HG03439 (cell line): ENCODE results near the gene PHACTR2.

Experiments used
- ATAC-seq: cut with Tn5 transposase; IDR thresholded peaks from one replicate; pipeline ENCODE4 v1.9.1; 2021; ENCODE audit warnings: mild to moderate bottlenecking, moderate library complexity; ENCODE audit not compliant: unreplicated experiment

The PHACTR2 gene

DNA sequence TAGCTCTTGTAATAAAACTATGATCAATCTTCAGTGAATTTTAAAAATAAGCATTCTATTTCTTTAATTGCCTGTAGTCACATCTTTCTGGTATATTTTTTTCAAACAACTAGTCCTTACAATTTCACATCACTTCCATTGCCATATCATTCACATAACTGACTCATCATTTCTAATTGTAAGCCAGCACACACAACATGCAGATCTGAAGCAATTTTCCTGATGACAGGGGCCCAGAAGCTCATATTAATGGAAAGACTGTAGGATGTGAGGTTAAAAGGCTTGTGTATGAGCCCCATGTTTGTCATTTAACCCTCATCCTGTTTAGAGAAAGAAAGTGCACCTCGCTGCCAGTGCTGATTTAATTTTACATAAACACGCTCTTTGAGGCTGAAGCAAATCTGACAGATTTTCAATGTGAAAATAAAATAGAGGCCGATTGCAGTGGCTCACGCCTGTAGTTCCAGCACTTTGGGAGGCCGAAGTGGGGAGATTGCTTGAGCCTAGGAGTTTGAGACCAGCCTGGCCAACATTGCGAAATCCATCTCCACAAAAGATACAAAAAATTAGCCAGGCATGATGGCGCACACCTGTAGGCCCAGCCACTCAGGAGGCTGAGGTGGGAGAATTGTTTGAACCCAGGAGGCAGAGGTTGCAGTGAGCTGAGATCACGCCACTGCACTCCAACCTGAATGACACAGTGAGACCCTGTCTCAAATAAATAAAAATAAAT, 125.2 kb downstream of the PHACTR2 start:
- no peak for ATAC-seq

DNA sequence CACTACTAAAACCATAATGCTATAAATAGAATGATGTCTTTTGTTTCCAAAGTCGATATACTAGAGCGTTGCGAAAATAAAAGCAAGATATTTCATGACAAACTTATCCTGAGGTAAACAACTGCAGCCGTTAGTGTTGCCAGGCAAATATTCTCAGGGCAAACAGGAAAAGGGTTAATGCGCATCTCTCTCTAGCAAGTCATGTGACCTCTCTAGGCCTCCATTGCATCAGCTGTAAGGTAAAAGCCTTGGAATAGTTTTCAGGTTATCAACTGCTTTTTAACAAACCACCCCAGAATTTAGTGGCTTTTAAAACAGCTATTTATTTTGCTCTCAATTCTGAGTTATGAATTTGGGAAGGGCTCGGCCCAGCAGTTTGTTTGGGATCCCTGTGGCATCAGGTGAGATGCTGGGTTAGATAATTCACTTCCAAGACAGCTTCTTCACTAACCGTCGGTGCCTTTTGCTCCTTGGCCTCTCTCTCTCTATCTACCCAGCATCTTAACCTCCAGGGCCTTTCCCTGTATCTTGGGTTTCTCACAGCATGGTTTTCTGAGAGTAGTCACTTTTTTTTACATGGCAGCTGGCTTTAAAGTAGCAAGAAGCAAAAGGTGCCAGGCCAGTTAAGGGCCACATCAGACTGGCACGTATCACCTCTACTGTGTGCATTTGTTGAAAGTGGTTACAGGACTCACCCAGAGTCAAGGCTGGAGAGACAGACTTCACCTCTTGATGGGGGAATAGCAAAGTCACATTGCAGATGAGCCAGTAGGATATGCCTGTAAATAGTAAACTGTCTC, 126.2 kb downstream of the PHACTR2 start:
- no peak for ATAC-seq

DNA sequence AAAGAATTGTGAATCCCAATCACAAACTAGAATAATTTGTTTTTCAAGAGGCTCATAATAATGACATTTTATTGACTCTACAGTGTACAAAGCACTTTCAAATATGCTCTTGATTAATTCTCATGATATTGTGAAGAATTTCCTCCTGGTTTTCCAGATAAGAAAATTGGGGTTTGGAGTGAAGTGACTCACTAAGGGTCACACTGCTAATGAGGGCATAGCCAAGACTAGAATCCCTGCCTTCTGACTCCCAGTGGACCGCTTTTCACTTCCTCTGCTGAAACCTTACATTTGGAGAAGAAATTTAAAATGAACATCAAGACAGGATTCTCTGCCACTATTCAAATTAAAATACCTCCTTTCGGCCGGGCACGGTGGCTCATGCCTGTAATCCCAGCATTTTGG, 127.1 kb downstream of the PHACTR2 start:
- no peak for ATAC-seq

DNA sequence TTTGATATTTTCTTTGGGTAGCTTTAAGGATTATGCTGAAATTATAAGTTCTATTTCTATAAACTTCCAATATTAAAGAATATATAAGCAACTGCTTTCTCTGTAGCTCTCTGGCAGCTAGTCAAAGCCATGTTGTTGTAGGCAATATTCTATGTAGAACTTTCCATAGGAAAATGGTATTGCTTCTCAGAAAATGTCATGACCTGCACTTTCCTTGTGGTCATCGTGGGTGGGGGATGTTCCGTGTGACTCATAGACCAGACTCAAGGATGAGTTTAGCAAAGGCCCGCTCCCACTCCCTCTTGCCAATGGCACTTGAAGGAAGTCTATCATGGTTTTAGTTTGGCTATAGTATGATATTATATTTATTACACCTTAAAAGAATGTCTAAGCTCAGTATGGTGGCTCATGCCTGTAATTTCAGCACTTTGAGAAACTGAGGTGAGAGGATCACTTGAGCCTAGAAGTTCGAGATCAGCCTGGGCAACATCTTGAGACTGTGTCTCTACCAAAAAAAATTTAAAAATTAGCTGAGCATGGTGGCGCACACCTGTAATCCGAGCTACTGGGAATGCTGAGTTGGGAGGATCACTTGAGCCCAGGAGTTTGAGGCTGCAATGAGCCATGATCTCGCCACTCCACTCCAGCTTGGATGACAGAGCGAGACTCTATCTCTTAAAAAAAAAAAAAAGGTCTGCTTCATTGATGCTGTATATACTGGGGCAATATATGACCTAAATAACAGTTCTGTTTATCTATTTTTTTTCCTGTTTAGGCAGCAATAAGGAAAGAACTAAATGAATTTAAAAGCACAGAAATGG, 128.7 kb downstream of the PHACTR2 start:
- ATAC-seq: no peak

DNA sequence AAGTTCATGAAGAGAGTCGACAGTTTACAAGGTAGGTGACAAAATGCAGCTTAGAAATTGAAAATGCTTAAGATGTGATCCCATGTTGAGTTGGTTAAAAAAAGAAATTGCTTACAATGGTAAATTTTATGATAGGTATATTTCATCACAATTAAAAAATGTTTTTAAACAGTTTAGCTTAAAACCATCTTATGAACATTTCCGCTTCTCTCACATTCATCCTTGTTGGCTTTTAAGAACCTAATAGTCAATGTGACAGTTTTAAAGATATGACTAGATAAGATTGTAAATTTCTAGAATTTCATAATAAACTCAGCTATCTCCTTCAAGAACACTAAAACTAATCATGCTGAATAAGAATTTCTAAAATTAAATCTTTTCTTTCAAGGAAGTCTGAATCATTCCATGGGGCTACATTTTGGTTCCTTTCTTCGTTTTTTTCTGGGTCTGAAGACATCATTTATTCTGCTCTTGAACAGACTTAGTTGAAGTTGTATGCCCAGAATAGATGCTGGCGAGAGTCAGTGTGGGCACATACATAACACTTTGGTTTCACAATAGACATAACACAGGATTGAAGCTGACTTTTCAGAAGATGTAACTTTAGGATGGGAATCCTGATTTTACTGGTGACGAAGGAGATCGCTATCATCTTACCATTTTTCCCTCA, 129.5 kb downstream of the PHACTR2 start:
- no peak for ATAC-seq

DNA sequence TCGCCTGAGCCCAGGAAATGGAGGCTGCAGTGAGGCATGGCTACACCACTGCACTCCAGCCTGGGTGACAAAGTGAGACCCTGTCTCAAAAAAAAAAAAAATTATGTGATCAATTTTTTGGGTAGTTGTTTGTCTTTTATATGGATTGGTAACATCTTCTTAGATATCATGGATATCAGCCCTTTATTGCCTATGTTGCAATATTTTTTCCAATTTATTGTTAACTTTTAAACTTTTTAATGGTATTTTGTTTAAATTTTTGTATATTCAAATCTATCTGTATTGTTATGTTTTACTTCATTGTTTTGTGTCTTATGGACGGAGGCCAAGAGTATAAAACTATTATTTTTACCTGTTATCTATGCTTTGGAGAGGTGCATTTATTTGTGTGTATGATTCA, 133.0 kb downstream of the PHACTR2 start:
- no peak for ATAC-seq

DNA sequence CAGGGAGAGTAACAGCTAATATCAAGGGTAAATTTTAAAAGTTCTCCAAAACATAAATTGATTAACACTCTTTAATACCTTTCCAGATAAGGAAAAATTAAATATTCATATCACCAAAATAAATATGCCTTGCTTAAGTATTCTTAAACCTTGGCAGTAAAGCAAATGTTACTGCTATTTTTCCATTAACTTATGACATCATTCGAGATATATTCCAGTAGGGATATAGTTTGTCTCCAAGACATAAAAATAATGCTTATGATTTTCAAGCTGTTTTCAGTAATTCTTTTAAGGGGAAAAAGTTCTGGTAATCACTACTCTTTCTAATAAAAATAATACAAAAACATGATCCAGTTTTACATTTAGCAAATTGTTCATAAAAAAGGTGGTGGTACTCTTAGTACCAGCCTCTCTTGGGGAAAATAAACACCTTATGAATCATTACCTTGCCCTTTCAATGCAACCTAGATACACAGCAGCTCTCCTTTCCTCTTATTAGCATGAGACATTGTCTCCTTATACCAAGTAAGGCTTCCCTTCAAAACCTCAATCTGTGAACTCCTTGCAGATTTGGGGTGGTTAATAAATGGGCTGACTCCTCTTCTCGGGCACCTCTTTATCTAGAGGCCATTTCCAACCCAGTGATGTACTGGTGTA, 133.9 kb downstream of the PHACTR2 start:
- ATAC-seq: no peak

DNA sequence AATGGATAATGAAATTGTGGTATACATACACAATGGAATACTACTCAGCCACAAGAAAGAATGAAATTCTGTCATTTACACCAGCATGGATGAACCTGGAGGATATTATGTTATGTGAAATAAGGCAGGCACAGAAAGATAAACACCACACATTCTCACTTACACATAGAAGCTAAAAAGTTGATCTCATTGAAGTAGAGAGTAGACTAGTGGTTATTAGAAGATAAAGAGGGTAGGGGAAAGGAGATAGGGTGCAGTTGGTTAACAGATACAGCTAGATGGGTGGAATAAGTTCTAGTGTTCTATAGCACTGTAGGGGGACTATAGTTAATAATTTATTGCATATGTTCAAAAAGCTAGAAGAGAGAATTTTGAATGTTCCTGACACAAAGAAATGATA, 139.9 kb downstream of the PHACTR2 start:
- ATAC-seq: no peak

DNA sequence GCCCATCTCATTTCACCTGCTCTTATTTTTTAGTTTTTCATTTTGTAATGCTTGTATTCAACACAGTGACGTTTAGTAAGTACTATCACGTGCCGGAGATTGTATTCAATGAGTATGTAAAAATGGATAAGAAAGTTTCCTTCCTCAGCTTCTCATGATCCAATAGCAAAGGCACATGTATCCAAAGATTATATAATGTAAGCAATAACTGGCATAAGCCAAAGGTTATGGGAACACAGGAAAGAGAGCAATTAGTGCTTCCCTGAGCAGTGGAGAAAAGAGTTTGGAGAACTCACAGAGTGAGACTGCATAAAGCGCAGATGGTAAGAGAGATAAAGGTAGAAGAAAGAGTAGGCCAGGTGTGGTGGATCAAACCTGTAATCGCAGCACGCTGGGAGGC, 143.6 kb downstream of the PHACTR2 start:
- no peak for ATAC-seq

DNA sequence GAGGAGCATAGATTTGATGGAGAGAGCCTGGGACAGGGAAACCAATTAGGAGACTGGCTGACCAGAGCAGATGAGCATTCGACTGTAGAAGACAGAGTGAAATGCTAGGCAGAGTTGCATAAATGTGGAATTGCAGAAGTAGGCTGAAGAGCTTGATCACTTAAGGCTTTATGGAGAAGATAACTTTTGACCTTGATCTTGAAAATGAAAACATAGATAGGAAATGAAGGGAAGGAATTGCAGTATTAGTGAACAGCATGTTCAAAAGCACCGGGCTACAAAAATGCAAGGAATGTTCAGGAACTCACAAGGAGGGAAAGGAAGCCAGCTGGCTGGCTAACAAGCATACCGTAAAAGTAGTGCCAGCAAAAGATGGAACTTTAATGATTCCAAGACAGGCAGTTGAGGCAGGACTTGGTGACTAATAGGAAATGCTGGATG, 144.8 kb downstream of the PHACTR2 start:
- no peak for ATAC-seq

DNA sequence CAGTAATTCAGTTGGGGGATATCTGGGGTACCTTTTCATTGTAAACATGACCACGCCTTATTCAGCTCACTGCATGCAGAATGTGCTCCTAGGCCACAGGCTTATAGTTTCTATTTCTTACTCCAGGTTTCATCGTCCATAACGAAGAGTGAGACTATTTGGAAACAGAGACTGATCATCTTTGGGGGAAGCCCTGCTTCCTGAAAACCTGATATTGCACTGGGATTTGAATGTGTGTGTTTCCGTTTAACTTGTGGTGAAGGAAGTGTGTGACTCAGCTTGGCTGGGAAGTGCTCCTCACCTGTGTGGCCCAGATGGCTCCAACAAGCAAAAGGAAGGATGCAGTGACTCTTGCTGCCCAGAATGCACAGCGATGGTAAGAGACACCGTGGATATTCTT, 145.8 kb downstream of the PHACTR2 start:
- ATAC-seq: no peak

DNA sequence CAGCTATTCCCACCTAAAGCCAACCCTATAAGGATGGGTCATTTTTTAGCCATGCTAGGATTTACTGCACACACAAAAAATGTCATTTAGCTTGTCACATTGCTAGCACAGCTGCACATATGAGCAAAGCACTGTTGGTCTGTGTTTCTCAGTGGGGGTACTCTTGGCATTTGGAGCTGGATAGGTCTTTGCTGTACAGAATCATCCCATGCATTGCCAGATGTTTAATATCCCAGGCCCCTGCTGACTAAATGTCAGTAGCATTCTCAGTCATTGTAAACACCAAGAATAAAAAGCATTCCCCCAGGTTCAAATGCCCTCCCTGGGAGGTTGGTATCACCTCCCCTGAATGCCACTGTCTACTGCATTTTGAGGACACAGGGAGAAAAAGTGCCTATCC, 150.8 kb downstream of the PHACTR2 start:
- no peak for ATAC-seq

DNA sequence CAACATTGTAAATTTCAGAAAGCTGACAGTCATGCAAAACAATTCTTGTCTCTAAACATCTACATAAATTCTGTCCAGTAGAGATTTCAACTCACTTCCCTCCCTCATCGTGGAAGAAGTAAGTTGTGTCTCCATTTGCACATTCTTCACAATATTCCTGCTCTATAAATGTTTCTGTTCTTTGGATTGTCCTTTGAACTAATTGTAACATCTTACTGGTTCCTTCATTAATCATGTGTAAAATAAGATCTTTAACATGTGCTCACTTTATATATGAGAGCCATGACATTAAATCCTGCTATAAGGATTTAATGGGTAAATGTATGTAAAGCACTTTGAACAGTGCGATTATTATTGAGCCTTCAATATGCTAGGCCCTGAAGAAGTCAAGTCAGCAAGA, 158.4 kb downstream of the PHACTR2 start:
- ATAC-seq: no peak

DNA sequence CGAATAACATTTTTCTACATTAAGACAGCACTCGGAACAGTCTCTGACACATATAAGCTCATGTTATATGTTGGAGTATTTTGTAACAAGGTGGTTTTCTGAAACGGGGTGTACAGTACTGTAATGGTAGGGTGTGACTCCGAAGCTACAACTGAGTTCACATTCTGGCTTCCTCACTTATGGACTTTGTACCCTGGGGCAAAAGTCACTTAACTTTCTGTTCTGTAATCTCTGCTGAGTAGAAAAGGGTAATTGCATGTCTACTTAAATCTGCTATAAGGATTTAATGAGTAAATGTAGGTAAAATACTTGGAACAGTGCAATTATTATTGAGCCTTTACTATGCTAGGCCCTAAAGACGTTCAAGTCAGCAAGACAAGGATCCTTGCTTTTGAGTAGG, 160.6 kb downstream of the PHACTR2 start:
- no peak for ATAC-seq

DNA sequence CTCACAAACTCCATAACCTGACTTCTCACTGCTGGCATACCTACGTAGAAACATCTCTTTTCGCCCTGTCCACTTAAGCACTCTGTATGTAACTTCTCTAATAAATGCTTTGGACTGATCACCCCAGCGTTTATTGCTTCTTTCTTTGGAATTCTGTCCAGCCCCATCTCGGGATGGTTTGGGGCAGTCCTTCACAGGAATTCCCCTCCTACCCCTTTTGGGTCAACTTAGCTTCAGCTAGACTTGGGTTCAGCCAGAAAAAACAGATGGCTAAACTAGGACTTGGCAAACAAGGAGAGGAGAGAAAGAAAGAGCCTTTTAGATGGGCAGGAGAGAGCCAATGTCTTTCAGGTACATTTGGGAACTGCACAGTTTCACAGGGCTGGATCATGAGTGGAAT, 161.4 kb downstream of the PHACTR2 start:
- ATAC-seq: no peak

DNA sequence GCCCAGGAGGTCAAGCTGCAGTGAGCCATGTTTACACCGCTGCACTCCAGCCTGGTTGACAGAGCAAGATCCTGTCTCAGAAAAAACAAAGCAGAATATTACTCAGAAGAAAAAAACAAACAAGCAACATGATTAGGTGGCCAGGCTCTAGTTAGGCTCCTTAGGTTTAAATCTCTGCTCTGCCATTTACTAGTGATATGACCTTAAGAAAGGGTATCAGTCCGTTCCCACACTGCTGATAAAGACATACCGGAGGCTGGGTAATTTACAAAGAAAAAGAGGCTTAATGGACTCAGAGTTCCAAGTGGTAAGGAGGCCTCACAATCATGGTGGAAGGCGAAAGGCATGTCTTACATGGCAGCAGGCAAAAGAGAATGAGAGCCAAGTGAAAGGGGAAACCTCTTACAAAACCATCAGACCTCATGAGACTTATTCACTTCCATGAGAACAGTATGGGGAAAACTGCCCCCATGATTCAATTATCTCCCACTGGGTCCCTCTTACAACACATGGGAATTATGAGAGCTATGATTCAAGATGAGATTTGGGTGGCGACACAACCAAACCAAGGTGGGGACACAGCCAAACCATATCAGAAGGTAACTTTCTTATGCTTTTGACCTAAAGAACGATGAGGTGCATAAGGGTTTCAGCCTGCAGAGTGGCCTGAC, 163.0 kb downstream of the PHACTR2 start:
- no peak for ATAC-seq

DNA sequence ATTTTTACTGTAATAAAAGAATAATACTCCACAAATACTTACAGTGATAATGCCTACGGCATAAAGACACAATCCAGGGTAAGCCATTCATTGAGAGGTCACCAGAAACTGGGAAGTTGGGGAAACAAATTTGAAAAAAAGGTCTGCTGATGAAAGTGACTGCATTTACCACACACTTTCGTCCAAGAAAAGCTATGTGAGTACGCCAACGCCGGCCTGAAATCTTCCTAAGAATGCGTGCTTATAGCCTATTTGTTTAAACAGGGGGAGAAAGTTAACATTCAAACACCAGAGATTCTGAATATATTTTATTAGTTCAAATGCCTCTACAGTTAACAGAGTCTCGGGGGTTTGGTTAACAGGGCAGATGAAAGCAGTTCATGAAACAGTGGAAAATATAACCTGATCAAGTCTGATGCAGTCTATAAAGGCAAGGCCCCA, 164.7 kb downstream of the PHACTR2 start:
- ATAC-seq: peak; percentile 11

DNA sequence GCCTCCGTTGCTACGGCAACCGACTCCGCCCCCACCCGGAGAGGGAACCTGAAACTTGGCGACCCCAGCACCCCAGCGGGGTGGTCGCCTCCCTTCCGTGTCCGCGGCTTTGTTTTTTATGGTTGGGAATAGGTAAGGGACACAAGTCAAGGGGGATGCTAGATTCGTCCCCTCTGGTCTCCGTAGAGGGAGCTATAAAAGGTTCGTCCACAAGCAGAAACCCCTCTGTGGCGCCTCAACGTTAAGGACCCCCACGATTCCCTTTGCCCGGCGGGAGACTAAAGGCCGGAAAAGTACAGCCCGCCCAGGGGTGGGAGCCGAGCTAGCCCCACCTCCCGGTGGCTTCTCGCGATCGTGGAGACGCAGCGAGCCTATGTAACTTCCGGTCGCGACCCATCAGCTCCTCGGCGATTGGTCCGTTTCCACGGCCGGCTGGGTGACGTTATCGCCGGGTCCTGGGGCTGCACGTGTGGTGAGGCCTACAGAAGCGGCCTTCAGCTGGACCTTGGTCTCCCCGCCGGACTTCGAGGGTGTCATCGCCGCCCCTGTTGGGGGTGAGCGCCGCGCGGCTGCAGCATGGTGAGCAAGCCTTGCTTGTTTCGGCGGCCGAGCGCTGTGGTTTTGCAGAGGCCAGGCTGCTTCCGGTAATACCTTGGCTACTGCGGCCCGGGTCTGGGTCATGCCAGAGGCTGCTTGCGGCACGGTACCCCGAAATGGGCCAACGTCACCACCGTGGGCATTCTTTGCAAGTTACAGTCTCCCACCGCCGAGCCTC, 165.3 kb downstream of the PHACTR2 start, which contains the start of gene LTV1:
Gene LTV1, plus strand, starts transcription at position 437 of the 775 bp plus-strand sequence. Its CDS starts 140 bp downstream, at position 577.
- peak; percentile 100 for ATAC-seq

DNA sequence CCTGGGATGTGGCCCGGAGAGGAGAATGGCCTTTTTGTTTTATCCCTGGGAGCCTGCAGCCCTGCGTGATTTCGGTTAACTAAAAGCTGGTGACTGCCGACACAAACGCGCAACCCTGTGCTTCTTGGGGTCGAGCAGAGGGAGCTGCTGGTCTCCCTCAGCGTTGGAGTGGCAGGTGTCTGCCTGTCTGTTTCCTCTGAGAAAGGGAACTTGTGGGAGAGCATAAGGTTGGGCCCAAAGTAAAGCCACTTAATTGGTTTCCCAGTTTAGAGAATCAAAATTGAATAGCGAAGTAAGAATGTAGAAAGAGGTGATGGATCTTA, 165.9 kb downstream of the PHACTR2 start:
- ATAC-seq: no peak
